Femur (tissue), 1 donor: ENCODE measurements around the gene MYO3A.

Experiments
- DNase-seq: peaks from one replicate; pipeline ENCODE4 v3.0.0-alpha.2; 2017

Gene MYO3A

DNA sequence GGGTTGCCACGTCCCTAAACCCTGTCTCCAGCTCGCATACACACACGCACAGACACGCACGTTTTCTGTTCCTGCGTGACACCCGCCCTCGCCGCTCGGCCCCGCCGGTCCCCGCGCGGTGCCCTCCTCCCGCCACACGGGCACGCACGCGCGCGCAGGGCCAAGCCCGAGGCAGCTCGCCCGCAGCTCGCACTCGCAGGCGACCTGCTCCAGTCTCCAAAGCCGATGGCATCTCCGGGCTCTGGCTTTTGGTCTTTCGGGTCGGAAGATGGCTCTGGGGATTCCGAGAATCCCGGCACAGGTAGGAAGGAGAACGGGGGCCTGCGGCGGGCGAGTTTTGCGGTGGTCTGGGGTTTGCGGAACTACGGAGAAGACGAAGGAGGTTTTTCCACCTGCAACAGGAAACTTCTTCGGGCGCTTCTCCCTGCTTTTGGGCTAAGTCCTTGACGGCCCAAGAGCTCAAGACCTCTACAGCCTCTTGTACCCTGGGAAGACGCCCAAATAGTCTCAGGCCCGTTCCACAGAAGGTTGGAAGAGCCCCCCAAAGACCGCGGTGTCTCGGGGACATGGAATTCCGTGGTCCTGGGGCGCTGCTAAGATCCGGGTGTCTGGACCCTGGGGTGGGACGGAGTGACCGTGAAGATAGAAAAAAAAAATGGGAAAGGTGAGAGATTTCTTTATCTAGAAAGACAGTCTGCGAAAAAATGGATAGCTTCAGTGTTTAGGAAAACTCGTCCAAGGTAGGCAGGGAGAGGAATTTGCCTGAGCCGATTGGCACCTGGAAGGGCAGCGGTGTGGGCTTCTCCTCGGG, 282.8 kb downstream of the MYO3A start, which contains the start of gene GAD2:
TSS of gene GAD2 (plus strand) at position 190 of the 811 bp plus-strand sequence. CDS start at position 226, 36 bp downstream.
- no peak for DNase-seq

DNA sequence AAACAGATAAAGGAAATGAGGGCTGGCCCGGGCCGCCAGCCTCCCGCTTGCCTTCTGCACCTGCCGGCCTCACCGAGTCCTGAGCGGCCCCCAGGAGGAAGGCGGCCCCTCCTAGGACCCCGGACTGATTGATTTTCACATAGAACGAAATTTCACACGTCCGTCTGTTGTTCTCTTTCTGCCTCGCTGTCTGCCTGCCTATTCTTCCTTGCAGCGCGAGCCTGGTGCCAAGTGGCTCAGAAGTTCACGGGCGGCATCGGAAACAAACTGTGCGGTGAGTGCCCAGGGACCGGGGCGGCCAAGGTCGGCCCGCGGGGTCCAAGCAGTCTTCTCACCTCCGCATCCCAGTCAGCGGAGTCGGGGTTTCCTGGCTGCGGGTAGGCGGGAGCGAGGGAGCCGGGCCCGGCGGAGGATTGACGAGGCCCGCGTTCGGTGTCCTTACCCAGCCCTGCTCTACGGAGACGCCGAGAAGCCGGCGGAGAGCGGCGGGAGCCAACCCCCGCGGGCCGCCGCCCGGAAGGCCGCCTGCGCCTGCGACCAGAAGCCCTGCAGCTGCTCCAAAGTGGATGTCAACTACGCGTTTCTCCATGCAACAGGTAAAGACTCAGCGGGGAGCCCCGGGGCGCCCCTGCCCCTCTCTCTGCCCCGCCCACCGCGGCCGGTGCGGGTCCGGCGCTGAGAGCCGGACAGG, 283.5 kb downstream of the MYO3A start:
- DNase-seq = no peak

DNA sequence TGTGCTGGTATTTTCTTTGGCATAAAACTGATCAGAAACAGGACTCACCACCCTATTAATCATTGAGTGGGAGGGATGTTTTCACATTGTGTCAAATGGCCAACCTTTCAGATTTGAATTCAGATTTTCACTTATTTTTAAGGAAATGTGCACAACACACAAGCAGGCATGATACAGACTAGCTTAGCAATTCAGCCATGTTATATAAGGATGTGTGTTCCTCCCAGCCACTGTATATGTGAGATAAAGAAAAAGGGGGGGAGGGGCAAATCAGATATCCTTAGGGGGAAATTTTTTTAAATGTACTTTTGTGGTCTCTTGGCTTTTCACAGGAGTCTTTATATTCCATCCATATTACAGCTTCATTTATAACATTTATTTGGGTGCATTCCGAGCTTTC, 285.6 kb downstream of the MYO3A start:
- no peak for DNase-seq

DNA sequence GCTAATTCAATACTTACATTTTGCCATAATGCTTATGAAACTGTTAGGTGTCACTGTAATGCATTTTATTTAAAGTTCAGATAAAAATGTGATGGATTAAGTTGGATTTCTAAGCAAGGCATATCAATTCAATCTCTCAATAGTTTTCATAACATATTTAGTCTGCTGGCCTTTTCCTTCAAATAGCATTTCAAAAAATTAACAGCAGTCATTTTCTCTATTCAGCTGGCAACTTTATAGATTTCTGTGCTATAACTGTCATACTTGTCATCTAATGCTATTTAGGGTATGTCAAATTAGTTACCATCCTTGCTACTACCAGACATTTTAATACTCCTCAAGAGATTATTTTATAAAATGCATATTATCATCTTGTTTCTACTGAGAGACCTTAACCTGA, 286.9 kb downstream of the MYO3A start:
- no peak for DNase-seq

DNA sequence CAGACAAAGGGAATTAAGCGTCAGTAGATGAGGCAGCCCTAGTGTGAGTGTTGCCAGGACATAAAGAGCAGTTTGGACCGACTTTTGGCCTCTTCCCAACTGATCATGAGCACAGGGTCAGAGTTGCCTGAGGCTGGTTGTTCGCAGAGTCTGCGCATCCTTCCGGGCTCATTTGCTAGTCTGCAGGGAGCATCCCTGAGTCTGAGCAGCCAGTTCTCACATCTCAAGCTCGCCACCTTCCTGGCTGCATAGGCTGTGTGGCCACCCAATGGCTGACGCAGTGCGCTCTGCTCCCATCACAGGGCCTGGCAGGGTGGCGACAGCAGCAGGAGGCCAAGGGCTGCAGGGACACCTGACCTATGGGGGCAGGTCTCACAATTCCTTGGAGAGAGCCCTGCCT, 287.5 kb downstream of the MYO3A start:
- DNase-seq = no peak

DNA sequence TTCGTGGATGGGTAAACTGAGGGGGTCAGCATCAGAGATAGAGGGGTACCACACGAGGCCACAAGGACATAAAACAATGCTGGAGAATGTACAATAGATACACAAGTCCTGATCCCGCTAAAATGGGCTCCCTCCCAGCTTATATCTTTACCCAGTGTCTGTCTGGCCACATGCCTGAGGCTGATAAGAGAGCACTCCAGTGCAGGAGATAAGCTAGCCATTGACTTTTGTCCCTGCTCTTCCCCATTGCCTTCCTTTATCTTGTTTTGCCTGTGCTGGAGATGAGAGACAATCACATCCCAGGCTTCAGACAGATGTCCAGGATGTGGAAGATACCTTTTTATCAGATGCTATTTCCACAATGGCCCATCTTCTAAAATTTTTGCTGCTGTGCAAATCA, 288.5 kb downstream of the MYO3A start:
- no peak for DNase-seq

DNA sequence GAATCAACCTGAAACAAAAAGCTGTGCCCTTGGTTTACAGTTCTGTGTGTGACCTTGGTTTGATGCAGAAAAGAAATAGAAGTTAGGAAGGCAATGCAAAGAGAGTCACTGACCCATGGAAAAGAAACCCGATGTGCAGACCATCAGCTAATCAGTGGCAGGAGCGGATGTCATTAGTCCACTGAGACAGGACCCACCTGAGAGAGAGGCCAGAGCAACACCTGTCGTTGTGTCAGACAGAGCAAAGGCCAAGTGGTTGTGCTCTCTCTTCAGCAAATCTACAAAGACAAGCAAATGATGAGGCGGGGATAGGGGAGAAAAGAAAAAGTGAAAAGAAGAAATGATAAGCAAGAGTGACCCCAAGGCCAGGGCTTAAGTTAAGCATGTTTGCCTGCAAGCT, 291.3 kb downstream of the MYO3A start:
- no peak for DNase-seq

DNA sequence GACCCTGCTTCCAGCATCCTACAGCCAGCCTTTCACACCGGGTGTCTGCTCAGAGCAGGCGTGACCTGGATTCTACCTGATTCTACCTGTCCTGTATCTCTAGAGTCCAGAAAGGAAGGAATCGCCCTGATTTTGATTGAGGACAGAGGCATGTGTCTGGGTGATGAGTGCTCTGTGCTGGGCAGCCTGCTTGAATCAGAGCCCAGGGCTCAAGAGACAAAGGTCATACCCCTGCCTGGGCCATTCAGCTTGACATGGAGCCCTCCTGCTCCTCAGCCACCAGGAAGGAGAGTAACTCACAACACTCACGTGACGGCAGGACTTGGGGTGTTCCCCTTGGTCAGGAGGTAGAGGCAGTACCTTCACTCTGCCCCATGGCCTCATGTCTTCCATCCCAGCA, 293.8 kb downstream of the MYO3A start:
- no peak for DNase-seq

DNA sequence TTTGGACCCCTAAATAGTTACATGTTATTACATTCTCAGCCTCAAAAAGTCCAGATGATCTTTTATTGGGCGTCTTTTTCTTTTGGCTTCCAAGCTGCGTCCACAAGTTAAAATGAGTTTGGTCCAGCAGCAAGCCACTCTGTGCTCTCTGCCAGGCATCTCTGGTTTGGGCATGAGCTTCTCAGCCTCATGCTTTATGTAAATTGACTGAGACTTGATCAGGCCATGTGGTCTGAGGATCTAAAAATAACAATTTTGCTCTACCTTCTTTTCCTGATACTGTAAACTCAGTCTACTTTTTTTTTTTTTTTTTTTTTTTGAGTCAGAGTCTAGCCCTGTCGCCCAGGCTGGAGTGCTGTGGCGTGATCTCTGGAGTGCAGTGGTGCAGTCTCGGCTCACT, 298.1 kb downstream of the MYO3A start:
- no peak for DNase-seq

DNA sequence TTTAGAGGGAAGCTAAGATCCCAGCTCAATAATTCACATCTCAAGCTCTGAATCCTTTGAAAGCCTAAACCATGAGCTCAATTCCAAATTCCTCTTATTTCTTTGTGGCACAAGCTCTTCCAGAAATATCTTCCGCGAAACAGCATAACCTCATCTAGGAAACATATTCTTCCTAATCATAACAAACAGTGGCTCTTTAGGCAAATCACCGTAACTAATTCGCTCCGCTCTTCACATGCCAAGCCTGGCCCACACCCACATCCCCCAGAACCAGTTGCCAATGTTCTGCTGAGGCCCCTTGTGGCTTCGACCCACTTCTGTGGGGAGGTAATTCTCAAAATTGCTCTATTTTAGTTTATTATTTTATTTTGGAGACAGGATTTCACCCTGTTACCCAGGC, 301.7 kb downstream of the MYO3A start:
- DNase-seq = no peak

DNA sequence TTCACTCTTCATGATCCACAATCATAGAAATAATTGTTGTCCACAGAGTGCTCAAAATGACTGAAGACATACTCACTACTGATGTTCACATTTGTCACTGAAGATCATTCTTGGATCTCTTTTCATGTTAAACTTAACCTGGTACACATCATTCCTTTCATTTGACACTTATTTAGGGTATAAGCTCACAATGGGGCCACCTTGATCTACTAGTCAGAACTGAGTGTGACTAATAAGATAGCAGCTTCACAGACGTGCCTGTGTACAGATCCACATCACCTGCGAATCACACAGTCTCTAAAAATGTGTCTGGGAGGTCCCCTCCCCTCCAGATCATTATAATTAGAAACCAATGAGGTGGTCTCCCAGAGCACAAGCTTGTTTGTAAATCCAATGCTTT, 304.3 kb downstream of the MYO3A start:
- DNase-seq = no peak

DNA sequence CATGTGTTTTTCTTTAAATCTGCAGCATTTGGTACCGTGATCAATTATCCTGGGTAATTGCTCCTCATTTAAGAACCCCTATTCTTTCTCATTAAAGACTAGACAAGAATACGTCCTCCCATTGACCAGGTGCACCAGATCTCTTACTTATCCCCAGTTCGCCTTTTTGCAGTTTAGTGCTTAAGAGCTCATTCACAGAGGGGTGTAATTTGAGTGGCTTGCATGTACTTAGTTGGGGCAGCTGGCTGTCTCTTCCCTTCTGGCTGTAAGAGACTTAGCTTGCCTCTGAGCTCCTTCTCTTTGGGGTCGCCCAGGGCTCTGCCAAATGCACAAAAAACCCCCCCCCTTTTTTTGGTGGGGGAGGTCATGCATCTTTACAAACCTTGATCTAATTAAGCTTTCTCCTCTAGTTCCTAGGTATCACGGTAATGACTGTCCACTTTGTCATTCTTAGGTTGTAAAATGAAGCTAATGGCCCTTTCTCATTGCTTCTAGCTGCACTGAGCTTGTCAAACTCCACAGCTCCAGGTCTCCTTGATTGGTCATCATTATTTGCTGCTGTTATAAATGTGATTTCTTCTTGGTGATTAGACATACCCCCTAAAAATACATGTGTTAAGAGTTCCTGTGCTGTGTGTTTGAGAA, 308.8 kb downstream of the MYO3A start:
- DNase-seq = no peak

DNA sequence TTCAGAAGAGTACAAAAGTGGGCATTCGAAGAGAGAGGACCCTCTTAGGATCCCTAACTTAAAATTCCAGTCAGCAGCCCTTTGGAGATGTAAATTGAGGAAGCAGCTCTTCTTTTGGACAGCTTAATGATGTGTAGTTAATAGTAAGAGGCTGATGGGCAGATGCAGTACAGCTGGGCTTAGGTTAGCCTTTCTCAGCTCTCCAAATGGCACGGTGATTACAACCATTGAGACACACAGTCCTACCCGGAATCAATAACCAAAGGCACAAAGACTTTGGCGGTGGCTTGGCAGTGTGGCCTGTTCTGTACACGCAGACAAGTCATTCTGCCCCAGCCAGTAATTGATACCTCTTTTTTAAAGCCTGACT, 309.3 kb downstream of the MYO3A start:
- no peak for DNase-seq

DNA sequence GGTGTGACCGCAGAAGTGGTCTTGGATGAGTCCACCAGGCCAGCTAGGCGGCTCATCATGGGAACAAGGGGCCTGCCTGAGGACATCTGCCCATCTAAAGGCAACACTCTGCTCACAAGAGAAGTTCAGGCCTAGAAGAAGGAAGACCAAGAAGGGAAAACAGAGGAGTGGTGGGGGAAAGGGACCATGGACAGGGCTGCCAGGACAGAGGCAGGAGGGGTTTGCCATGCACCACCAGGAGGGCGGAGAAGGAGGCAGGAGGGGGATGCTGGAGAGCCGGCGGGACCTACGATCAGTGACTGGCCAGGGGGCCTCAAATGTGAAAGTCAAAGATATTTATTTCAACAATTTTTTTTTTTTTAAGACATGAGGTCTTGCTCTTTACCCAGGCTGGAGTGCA, 315.7 kb downstream of the MYO3A start:
- DNase-seq = no peak

DNA sequence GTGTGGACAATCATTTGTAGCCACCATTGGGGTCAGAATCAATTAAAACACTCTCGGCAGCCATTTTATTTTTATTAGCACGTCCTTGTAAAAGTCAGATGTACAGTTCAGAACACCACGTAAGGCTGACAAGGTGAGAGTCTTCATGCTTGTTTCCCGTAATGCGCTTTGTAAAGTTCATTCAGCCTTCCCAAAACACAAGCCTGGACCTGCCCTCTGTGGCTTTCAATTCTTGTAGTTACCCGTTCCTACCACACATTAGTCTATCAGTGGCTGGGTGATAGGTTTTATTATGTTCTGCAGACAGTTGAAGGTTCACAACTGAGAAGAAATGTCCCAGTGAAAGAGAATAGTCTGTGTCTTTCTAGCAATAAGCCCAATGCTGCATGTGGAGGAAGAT, 317.9 kb downstream of the MYO3A start:
- no peak for DNase-seq

DNA sequence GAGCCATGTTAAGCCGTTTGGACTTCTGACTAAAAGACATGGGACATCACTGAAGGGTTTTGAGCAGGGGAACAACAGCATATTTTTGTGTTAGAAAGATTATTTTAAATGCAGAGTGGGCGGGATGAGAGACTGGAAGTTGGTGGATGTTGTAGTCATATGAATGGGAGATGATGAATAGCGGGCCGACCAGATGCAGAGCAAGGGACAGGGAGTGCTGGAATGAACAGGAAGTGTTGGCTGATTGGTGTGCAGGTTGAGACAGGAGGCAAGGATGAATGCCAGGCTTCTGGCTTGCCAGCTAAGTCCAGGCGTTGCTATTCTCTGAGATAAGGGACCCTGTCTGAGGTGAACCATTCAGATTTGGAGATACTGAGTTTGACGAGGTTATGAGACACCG, 320.6 kb downstream of the MYO3A start:
- DNase-seq = no peak

DNA sequence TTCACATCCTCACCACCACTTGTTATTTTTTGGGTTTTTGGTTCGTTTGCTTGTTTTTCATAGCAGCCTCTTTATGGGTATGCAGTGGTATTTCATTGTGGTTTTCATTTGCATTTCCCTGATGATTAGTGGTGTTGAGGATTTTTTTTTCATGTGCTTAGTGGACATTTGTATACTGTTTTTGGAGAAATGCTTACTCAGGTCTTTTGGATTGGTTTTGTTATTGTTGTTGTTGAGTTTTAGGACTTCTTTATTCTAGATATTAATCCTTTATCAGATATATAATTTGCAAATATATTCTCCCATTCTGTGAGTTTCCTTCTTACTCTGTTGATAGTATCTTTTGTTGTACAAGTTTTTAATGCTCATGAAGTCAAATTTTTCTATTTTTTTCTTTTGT, 325.3 kb downstream of the MYO3A start:
- no peak for DNase-seq
